Measurements from ENCODE around the gene COL8A2.

COL8A2 gene

GRCh38 chr1:36134505-36135329, 9.7 kb upstream of the COL8A2 start:
- Histone ChIP-seq H3K9ac (ENCODE audit: low read depth, low read length, poor library complexity, severe bottlenecking) (no peak overlapping the region), H4K20me1 (ENCODE audit: insufficient read depth, low read length, poor library complexity, severe bottlenecking) (no peaks in the 10 kb centered on the region), H3K4me1 (ENCODE audit: insufficient read depth, low read length, poor library complexity, severe bottlenecking) (no peaks in the 10 kb centered on the region), H3K4me3 (ENCODE audit: low read length, poor library complexity, severe bottlenecking) (no peak overlapping the region), H3K36me3 (ENCODE audit: insufficient read depth, low read length) (peaks cover 25% of the 10 kb centered on the region; the same call in 1 of the 2 replicates), H3K27me3 (ENCODE audit: insufficient read depth, low read length, poor library complexity, severe bottlenecking) (no peaks in the 10 kb centered on the region), H3K79me2 (ENCODE audit: insufficient read depth, low read length) (no peaks in the 10 kb centered on the region), H3K9me3 (ENCODE audit: insufficient read depth, low read depth, low read length) (no peaks in the 10 kb centered on the region), H3K4me2 (ENCODE audit: low read depth, low read length, poor library complexity, severe bottlenecking) (no peak overlapping the region), H3F3A (ENCODE audit: low read depth) (no peaks in the 10 kb centered on the region), H3K9me2 (replicated peaks; ENCODE audit: low read depth, low read length) (no peaks in the 10 kb centered on the region), H2AFZ (ENCODE audit: low read length) (no peak overlapping the region; the same call in 1 of the 2 replicates)
- TF ChIP-seq CTCF (conservative IDR thresholded peaks at IDR 0.05; ENCODE audit: low read length) (peak; percentile 90), EZH2phosphoT487 (IDR thresholded peaks at IDR 0.05; ENCODE audit: borderline replicate concordance) (no peak)

- Histone ChIP-seq H3K27me3 (ENCODE audit: insufficient read depth, low read length, poor library complexity, severe bottlenecking) (no peaks in the 10 kb centered on the region), H3K9ac (ENCODE audit: low read depth, low read length, poor library complexity, severe bottlenecking) (no peak overlapping the region), H3K9me3 (ENCODE audit: insufficient read depth, low read depth, low read length) (no peaks in the 10 kb centered on the region), H3K4me2 (ENCODE audit: low read depth, low read length, poor library complexity, severe bottlenecking) (no peak overlapping the region), H4K20me1 (ENCODE audit: insufficient read depth, low read length, poor library complexity, severe bottlenecking) (no peaks in the 10 kb centered on the region), H3K4me1 (ENCODE audit: insufficient read depth, low read length, poor library complexity, severe bottlenecking) (no peaks in the 10 kb centered on the region), H3K4me3 (ENCODE audit: low read length, poor library complexity, severe bottlenecking) (no peak overlapping the region), H2AFZ (ENCODE audit: low read length) (no peak overlapping the region; the same call in 1 of the 2 replicates), H3K9me2 (replicated peaks; ENCODE audit: low read depth, low read length) (no peaks in the 10 kb centered on the region), H3F3A (ENCODE audit: low read depth) (no peaks in the 10 kb centered on the region), H3K36me3 (ENCODE audit: insufficient read depth, low read length) (peaks cover 23% of the 10 kb centered on the region; the same call in 1 of the 2 replicates), H3K79me2 (ENCODE audit: insufficient read depth, low read length) (no peaks in the 10 kb centered on the region)
- TF ChIP-seq CTCF (conservative IDR thresholded peaks at IDR 0.05; ENCODE audit: low read length) = no peak
- no peak for TF ChIP-seq EZH2phosphoT487 (IDR thresholded peaks at IDR 0.05; ENCODE audit: borderline replicate concordance)
These were observed 9.0 kb upstream of the COL8A2 start for GRCh38 chr1:36134031-36134430.

- no peaks in the 10 kb centered on the region for H3F3A ChIP-seq (ENCODE audit: low read depth)
- no peak overlapping the region for H3K4me2 ChIP-seq (ENCODE audit: low read depth, low read length, poor library complexity, severe bottlenecking)
- H3K9me2 ChIP-seq (replicated peaks; ENCODE audit: low read depth, low read length) = no peaks in the 10 kb centered on the region
- no peak overlapping the region for H3K9ac ChIP-seq (ENCODE audit: low read depth, low read length, poor library complexity, severe bottlenecking)
- no peak overlapping the region for H3K4me3 ChIP-seq (ENCODE audit: low read length, poor library complexity, severe bottlenecking)
- no peaks in the 10 kb centered on the region for H3K4me1 ChIP-seq (ENCODE audit: insufficient read depth, low read length, poor library complexity, severe bottlenecking)
- H3K27me3 ChIP-seq (ENCODE audit: insufficient read depth, low read length, poor library complexity, severe bottlenecking) = no peaks in the 10 kb centered on the region
- H3K79me2 ChIP-seq (ENCODE audit: insufficient read depth, low read length) = no peaks in the 10 kb centered on the region
- H3K9me3 ChIP-seq (ENCODE audit: insufficient read depth, low read depth, low read length) = no peaks in the 10 kb centered on the region
- peaks cover 22% of the 10 kb centered on the region; the same call in 1 of the 2 replicates for H3K36me3 ChIP-seq (ENCODE audit: insufficient read depth, low read length)
- H2AFZ ChIP-seq (ENCODE audit: low read length) = no peak overlapping the region; the same call in 1 of the 2 replicates
- TF ChIP-seq EZH2phosphoT487 (IDR thresholded peaks at IDR 0.05; ENCODE audit: borderline replicate concordance) (no peak), CTCF (conservative IDR thresholded peaks at IDR 0.05; ENCODE audit: low read length) (no peak)
- H4K20me1 ChIP-seq (ENCODE audit: insufficient read depth, low read length, poor library complexity, severe bottlenecking) = no peaks in the 10 kb centered on the region
These were observed 8.5 kb upstream of the COL8A2 start for GRCh38 chr1:36133484-36133883.
